Testis (tissue), 3 donors: ENCODE measurements around the gene ARPC5. TPM values are rescaled to one million over a fixed set of nuclear protein-coding genes. Genes with fewer than 3 reads are reported as not detected.

ENCODE experiments used
- DNase-seq: peaks from one replicate; pipeline ENCODE4 v3.0.0-alpha.2; 2019
- H3K27ac ChIP-seq, 2 donors: fragments of 200-600 bp; sonication (generic); one replicate each; pipeline ENCODE4 v1.5.1; 2019
- H3K27me3 ChIP-seq: fragments of 200-600 bp; sonication (generic); one replicate; pipeline ENCODE4 v1.5.1; 2019
- H3K36me3 ChIP-seq: fragments of 200-600 bp; sonication (generic); one replicate; pipeline ENCODE4 v1.5.1; 2017; ENCODE audit warnings: low read depth; ENCODE audit errors: missing control alignments
- H3K4me1 ChIP-seq: fragments of 200-600 bp; sonication (generic); one replicate; pipeline ENCODE4 v1.5.1; 2019
- H3K4me3 ChIP-seq, 2 donors: fragments of 200-600 bp; sonication (generic); one replicate each; pipeline ENCODE4 v1.5.1; 2017 to 2019
- H3K9me3 ChIP-seq: fragments of 200-600 bp; sonication (generic); one replicate; pipeline ENCODE4 v1.5.1; 2017
- POLR2A ChIP-seq: fragments of 450-650 bp; IDR thresholded peaks from one replicate; pipeline ENCODE4 v1.6.1; 2017; ENCODE audit warnings: antibody characterized with exemption, mild to moderate bottlenecking, moderate library complexity
- WGBS, 2 donors: methylation state at CpG; one replicate each; pipeline ENCODE4 v1.1.5; 2018; 5-methylcytosine and 5-hydroxymethylcytosine counted together
- intact Hi-C: fragments of 100-400 bp; cut with DNase I; formaldehyde crosslinking; loops from one replicate; pipeline ENCODE4 v1.15.1; 2023; ENCODE audit warnings: low total_unique reads
- polyA plus RNA-seq: library from polyadenylated mRNA; stranded (reverse); fragments of 350-450 nt; fragmentation: Illumina TruSeq; extraction: RNeasy Lipid Tissue Mini Kit (QIAGEN cat#74804); gene quantifications from one replicate; pipeline ENCODE4 v1.2.3, GENCODE V29; 2014; ENCODE audit warnings: low read depth, low replicate concordance; ENCODE audit not compliant: insufficient read depth
- total RNA-seq, 2 donors: library from RNA; depleted of rRNA; stranded (reverse); fragments of >200 nt; gene quantifications; one replicate each; pipeline ENCODE4 v1.2.3, GENCODE V29; 2016
- TF ChIP-seq, protein P1 (sequence below), 3 experiments: fragments of 450-650 bp in 2 of 3; fragments of 200-600 bp in 1 of 3; sonication (generic) in 1 of 3; IDR thresholded peaks; one replicate each; pipeline ENCODE4 v1.5.1; 2016 to 2019; ENCODE audit warnings: antibody characterized with exemption in 3 of 3, mild to moderate bottlenecking in 2 of 3, moderate library complexity in 1 of 3

Gene ARPC5
- total and polyA plus RNA-seq, 3 donors from 2014 or later = 55.8 to 136 (median 66.6) TPM

DNA sequence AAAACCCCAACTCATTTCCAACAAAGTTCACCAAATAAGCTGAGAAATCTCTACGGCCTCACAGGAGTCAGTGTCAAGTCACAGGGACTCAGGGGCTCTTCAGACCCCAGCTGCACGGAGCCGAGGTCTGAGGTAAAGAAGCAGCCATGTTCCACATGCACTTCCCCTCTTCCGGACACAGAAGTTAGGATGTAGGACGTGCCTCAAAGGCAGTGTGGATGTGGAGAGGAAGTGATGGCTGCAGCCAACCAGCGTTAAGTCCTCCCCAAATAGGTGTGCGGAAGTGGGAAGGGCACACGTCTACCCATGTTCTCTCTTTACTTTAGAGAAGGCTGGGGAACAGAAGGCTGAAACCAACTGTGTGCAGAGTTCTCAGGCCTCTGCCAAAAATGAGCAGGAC lies 30.8 kb downstream of the ARPC5 start:
- no peaks in the 10 kb centered on the region for H3K36me3 ChIP-seq
- intact Hi-C loops = no loop called here
- WGBS, 2 donors = 81 to 88% methylated on average over 8 of the region's 8 CpGs
- peaks cover under 1% of the 10 kb centered on the region for H3K4me1 ChIP-seq
- no peaks in the 10 kb centered on the region for H3K27me3 ChIP-seq
- H3K4me3 ChIP-seq = no peak overlapping the region
- DNase-seq = no peak
- TF ChIP-seq POLR2A = no peak
- TF ChIP-seq, protein P1, sequence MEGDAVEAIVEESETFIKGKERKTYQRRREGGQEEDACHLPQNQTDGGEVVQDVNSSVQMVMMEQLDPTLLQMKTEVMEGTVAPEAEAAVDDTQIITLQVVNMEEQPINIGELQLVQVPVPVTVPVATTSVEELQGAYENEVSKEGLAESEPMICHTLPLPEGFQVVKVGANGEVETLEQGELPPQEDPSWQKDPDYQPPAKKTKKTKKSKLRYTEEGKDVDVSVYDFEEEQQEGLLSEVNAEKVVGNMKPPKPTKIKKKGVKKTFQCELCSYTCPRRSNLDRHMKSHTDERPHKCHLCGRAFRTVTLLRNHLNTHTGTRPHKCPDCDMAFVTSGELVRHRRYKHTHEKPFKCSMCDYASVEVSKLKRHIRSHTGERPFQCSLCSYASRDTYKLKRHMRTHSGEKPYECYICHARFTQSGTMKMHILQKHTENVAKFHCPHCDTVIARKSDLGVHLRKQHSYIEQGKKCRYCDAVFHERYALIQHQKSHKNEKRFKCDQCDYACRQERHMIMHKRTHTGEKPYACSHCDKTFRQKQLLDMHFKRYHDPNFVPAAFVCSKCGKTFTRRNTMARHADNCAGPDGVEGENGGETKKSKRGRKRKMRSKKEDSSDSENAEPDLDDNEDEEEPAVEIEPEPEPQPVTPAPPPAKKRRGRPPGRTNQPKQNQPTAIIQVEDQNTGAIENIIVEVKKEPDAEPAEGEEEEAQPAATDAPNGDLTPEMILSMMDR (IDR thresholded peaks at IDR 0.05) = no peak
- no peak overlapping the region for H3K27ac ChIP-seq
- H3K9me3 ChIP-seq = no peaks in the 10 kb centered on the region

DNA sequence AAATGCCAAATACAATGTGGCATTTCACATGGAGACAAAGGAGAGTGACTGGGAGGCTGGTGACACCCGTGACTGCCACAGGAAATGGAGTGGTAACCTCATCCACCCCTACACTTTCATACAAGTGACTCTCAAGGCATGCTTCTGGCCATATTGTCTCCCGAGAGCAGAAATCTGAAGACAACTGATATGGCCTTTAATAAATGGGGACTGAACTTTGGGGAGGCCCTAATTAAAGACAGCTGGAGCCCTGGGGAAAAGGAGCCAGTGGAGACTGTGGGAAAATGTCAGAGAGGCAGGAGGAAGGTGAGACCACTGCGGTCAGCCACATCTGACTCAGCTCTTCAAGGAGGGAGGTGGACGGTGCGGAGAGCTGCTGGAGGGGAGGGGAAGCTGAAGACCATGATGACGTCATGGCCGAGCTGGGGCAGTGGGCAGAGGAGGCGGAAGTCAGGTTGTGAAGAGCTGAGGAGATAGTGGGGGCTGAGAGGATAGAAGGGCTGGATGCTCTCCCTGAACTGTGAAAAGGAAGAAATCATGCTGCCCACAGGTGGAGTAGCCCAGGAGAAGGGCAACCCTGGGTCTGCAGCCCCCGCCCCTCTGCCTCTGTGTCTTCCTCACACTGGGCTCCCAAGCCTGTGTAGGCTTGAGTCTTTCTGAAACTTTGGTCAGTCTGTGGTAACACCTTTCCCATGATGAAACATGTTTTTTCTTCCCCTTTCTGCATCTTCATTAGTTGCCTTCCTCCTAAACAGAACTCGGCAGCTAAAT lies 31.4 kb downstream of the ARPC5 start:
- Histone ChIP-seq H3K27me3 (no peaks in the 10 kb centered on the region), H3K27ac (no peak overlapping the region), H3K4me1 (no peaks in the 10 kb centered on the region), H3K9me3 (no peaks in the 10 kb centered on the region), H3K36me3 (no peaks in the 10 kb centered on the region), H3K4me3 (no peak overlapping the region)
- TF ChIP-seq, protein P1 (IDR thresholded peaks at IDR 0.05) = no peak
- no peak for TF ChIP-seq POLR2A
- no peak for DNase-seq
- WGBS, 2 donors = 68 to 70% methylated on average over 9 to 10 of the region's 10 CpGs
- intact Hi-C loops = no loop called here

DNA sequence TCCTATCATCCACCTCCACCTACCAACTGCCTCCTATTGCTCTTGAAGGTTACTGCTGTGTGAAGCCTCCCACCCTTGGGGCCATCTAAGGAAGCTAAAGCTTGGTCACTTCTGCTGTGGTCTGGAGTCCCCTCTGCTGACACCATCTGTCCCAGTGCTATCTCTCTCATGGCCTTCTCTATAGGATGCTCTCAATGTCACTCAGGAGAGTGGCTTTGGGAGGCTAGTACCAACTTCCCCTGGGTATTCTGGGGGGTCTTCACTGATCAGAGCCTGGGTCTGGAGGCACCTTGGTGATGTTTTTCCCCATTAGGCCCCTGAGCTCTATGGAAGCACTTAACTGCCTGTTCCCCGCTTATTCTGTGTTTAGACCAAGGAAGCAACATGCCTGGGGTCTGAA lies 33.1 kb downstream of the ARPC5 start:
- DNase-seq = no peak
- H3K4me1 ChIP-seq = no peaks in the 10 kb centered on the region
- 88 to 100% methylated on average over 1 of the region's 1 CpG for WGBS, 2 donors
- no peaks in the 10 kb centered on the region for H3K9me3 ChIP-seq
- H3K4me3 ChIP-seq = no peak overlapping the region
- no peaks in the 10 kb centered on the region for H3K27me3 ChIP-seq
- H3K36me3 ChIP-seq = no peaks in the 10 kb centered on the region
- H3K27ac ChIP-seq = no peak overlapping the region
- TF ChIP-seq, protein P1 (IDR thresholded peaks at IDR 0.05) = no peak
- no peak for TF ChIP-seq POLR2A
- intact Hi-C loops = no loop called here

DNA sequence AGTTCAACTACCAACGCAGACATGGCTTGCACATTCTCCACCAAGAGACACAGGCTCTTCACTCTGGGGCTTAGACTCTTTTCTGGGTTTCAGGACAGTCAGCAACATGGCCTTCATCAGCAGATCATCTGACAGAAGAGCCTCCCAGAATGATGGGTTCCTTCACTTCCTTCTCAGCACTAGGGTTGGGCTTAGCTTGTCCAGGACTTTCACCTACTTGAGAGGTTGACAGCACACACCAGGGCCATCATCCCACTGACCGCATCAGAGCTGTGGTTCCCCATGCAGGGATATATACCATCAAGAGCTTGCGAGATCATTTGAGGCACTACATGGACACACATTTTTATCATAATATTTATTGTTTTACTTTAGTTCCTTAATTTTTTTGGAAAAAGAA lies 34.9 kb downstream of the ARPC5 start:
- intact Hi-C loops = no loop called here
- Histone ChIP-seq H3K9me3 (no peaks in the 10 kb centered on the region), H3K4me3 (no peak overlapping the region), H3K27ac (no peak overlapping the region), H3K27me3 (no peaks in the 10 kb centered on the region), H3K4me1 (no peaks in the 10 kb centered on the region), H3K36me3 (no peaks in the 10 kb centered on the region)
- DNase-seq = no peak
- WGBS, 2 donors = 73 to 96% methylated on average over 3 of the region's 3 CpGs
- TF ChIP-seq, protein P1 (IDR thresholded peaks at IDR 0.05) = no peak
- TF ChIP-seq POLR2A = no peak

DNA sequence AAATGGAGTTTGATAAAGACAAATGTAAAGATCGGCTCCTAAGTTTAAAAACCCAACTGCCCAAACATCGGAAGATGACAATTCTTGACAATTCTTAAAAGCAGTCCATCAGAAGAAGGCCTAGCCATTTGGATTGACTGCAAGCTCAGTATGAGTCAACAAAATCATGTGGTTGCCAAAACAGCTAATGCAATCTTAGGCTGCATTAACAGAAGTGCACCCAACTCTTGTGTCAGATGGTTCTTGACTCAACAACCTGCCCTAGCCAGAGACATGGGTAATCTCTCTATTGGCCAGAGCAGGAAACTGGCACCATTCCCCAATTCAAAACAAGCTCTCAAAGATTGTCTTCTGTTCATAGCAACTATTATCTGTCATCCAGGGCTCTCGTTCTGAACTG lies 35.4 kb downstream of the ARPC5 start:
- intact Hi-C loops = no loop called here
- Histone ChIP-seq H3K36me3 (no peaks in the 10 kb centered on the region), H3K27me3 (no peaks in the 10 kb centered on the region), H3K27ac (no peak overlapping the region), H3K4me1 (no peaks in the 10 kb centered on the region), H3K4me3 (no peak overlapping the region), H3K9me3 (no peaks in the 10 kb centered on the region)
- DNase-seq = no peak
- WGBS, 2 donors = 85 to 93% methylated on average over 3 of the region's 3 CpGs
- TF ChIP-seq POLR2A = no peak
- TF ChIP-seq, protein P1 (IDR thresholded peaks at IDR 0.05) = no peak
